Stimulated activated CD8-positive, alpha-beta memory T cell treated with anti-CD3 and anti-CD28 coated beads, Interleukin-4, amount 100 ng/mL, for 24 hours (primary cell): ENCODE results near the gene SCPEP1.
"Not testable (repeated sequence)": the region's sequence is repeated elsewhere in the genome, so short reads cannot be mapped to it uniquely, and the experiment has no call there.

Experiments used
- DNase-seq: peaks from one replicate; pipeline ENCODE4 v3.0.0-alpha.2; 2020; ENCODE audit warnings: low read depth

Gene SCPEP1

GRCh38 chr17:56965241-56965640 lies 12.7 kb upstream of the SCPEP1 start:
- not testable (repeated sequence) for DNase-seq

- not testable (repeated sequence) for DNase-seq
Observed at GRCh38 chr17:56965681-56966080, 12.2 kb upstream of the SCPEP1 start.

- DNase-seq, result no peak
Observed at GRCh38 chr17:56966338-56966737, 11.6 kb upstream of the SCPEP1 start.

- no peak for DNase-seq
Observed at GRCh38 chr17:56970974-56971373, 7.0 kb upstream of the SCPEP1 start.

- DNase-seq, result no peak
Observed at GRCh38 chr17:56972111-56972730, 5.7 kb upstream of the SCPEP1 start.

GRCh38 chr17:56973520-56973919 lies 4.4 kb upstream of the SCPEP1 start:
- DNase-seq, result no peak

- no peak for DNase-seq
Observed at GRCh38 chr17:56974055-56974454, 3.9 kb upstream of the SCPEP1 start.

GRCh38 chr17:56975656-56976055 lies 2.3 kb upstream of the SCPEP1 start:
- no peak for DNase-seq

GRCh38 chr17:56976941-56977608 lies 856 bp upstream of the SCPEP1 start:
- DNase-seq, result no peak

GRCh38 chr17:56978441-56979090 lies 635 bp downstream of the SCPEP1 start:
- no peak for DNase-seq

- no peak for DNase-seq
Observed at GRCh38 chr17:56979091-56979480, 1.2 kb downstream of the SCPEP1 start.

- DNase-seq, result not testable (repeated sequence)
Observed at GRCh38 chr17:56980526-56980925, 2.6 kb downstream of the SCPEP1 start.

GRCh38 chr17:56982312-56982711 lies 4.4 kb downstream of the SCPEP1 start:
- no peak for DNase-seq

GRCh38 chr17:56983366-56983765 lies 5.4 kb downstream of the SCPEP1 start:
- no peak for DNase-seq

- DNase-seq, result no peak
Observed at GRCh38 chr17:56985371-56986162, 7.6 kb downstream of the SCPEP1 start.

GRCh38 chr17:56987283-56987834 lies 9.4 kb downstream of the SCPEP1 start:
- DNase-seq, result no peak

GRCh38 chr17:56988901-56989572 lies 11.1 kb downstream of the SCPEP1 start:
- DNase-seq, result no peak

GRCh38 chr17:56992364-56992763 lies 14.4 kb downstream of the SCPEP1 start:
- DNase-seq, result no peak

GRCh38 chr17:56994009-56994792 lies 16.3 kb downstream of the SCPEP1 start:
- DNase-seq, result no peak

GRCh38 chr17:56995766-56996165 lies 17.8 kb downstream of the SCPEP1 start:
- DNase-seq, result no peak

- no peak for DNase-seq
Observed at GRCh38 chr17:56997313-56997712, 19.4 kb downstream of the SCPEP1 start.
